Left forelimb (tissue), 1 donor: ENCODE results near the gene GALNS.
"Not testable (repeated sequence)": the region's sequence is repeated elsewhere in the genome, so short reads cannot be mapped to it uniquely, and the experiment has no call there.

Source experiments
- DNase-seq: peaks from one replicate; pipeline ENCODE4 v3.0.0-alpha.2; 2018; ENCODE audit warnings: low spot score

The GALNS gene

DNA sequence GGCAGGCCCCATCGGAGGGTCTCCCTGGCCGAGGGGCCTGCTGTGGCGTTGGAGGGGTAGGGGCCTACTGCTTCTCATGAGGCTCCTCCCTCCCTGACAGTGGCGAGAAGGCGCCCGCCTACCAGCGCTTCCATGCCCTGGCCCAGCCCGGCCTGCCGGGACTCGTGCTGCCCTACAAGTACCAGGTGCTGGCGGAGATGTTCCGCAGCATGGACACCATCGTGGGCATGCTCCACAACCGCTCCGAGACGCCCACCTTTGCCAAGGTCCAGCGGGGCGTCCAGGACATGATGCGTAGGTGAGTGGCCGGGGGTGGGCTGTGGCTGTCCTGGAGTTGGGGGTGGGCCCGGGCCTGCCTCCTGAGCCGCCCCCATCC is 51.4 kb downstream of the GALNS start:
- DNase-seq, result no peak

DNA sequence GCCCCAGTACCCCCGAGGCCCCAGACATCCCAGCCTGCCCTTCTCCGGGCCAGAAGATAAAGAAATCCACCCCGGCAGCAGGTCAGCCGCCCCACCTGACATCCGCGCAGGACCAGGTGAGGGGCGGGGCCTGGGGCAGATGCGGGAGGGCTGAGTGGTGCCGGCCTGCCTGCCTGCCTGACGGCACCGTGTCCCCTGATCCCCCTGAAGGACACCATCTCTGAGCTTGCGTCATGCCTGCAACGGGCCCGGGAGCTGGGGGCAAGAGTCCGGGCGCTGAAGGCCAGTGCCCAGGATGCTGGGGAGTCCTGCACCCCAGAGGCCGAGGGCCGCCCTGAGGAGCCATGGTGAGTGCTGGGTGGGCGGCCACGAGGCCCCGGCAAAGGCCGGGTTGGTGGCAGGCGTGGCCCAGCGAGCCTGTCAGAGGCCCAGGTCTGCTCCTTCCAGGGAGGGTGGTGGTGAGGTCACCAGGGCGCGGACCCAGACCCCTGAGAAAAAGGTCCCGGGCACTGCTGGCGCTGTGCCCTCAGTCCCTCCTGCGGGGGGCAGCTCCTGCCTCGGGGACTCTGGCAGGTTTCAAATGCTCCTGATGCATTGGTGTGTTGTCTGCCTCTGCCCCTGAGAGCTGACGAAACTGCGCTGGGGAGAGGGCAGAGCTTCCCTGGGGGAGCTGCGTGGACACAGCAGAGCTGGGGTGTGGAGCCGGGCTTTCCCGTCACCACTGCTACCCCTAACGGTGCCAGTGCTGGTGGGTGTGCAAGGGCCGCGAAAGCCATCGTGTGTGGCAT is 52.0 kb downstream of the GALNS start:
- DNase-seq, result no peak

DNA sequence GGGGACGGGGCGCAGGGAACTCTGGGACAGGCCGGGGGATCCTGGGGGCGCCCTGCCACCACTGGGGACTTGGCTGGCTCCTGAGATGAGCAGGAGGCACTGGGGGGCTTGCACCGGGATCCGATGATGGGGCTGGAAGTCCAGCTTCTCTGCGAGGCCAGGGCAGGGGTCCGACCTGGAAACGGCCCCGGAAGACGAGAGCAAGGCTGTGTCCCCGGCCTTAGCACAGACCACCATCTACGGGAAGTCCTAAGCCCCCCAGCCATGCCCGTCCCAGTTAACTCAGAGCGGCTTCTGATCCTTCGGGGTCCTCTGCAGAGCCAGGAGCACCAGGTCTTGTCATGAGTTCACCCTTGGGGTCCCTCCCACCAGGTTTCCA is 52.6 kb downstream of the GALNS start:
- no peak for DNase-seq

DNA sequence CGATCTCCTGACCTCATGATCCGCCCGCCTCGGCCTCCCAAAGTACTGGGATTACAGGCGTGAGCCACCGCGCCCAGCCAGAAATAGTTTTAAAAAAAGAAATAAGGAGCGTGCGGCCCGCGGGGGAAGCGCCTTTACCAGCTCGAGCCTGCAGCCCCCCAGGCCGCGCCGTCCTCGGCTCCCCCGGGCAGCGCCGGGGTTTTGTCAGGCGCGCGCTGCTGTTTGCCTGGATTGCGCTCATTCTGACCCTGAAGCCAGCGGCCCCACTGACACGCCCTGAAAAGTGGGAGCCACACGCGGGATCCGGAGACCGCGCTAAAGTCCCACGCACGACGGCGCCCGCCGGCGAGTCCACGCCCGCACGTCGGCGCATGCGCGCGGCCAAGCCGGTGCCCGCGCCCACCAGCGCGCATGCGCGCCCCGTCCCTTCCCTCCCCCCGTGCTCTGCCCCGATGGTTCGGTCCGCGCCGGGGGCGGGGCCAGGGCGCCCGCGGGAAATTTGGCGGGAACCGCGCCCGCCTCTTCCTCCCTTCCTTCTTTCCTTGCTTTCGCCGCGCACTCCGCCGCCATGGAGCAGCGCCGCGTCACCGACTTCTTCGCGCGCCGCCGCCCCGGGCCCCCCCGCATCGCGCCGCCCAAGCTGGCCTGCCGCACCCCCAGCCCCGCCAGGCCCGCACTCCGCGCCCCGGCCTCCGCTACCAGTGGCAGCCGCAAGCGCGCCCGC is 53.3 kb downstream of the GALNS start, which contains the start of gene CDT1:
Gene CDT1, plus strand, starts transcription at position 526 of the 724 bp plus-strand sequence. Its CDS starts 43 bp downstream, at position 569.
- DNase-seq, result peak; percentile 93

DNA sequence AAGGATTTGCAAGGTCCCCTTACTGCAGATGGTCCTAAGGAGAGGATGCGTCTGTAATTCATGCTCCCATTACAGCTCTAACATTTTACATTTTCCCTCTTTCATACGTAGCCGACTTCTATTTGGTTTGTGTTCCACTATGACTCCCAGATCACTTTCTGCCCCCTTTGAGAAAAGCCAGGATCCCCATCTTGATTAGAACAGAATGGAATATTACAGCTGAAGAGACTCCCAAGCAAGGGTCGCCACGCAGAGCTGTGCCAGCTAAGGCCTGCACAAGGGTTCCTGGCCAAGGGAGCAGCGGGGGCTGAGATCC is 56.5 kb downstream of the GALNS start:
- no peak for DNase-seq

DNA sequence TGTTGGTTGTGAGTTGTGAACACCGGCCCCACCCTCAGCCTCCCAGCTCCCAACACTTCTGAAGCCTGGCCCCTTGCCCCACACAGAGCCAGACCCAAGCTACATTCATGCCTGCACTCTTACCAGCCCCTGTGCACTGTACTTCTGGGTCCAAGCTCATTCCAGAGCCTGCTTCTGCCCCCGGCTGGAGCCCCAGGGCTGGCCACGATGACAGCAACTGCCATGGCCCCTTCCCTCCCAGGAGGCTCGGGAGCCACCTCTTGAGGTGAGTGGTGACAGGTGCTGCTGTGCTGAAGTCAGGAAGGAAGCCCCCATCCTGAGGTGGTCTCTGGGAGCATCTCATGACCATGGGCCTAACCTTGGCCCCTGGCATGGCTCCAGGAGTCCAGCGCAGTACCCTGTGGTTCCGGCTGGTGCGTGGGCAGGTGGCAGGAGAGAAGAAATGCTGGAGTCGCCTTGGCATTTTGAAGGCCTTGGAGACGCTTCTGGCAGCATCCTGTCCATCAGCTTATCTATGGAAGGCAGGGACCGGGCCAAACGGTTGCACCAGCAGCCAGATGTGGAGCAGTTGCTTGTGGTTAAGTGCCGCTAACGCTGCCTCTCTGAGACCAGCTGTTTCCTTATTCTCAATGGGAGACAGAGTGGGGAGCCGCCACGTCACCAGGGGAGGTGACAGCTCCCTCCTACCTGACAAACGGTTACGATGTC is 57.0 kb downstream of the GALNS start:
- no peak for DNase-seq

DNA sequence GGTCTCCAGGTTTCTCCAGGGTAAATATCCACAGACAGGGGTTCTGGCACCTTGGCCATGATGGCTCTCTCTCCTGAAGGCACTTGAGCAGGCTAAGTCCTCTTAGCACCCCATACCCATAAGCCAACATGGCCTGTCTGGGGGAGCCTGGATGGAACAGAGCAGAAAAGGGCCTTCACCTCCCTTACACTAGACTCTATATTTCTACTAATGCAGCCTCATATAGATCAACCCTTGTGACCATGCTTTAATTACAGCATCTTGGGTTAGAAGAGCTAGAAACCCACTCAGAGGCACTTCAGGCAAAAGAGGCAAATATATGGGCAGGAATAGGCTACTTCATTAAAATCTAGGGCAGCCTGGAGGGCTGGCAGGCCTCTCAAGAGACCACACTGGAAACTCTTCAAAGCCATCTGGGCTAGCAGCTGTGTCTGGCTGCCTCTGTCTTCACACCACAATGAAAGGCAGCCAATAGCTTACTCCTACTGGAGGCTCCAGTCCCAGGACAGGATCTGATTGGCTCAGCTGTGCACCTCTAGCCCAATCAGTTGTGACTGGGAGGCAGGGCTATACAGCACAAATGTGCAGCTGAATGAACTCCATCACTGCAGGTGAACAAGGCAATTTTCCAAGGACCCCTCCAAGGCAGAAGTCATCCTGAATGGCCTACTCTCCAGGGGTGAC is 57.8 kb downstream of the GALNS start:
- no peak for DNase-seq

DNA sequence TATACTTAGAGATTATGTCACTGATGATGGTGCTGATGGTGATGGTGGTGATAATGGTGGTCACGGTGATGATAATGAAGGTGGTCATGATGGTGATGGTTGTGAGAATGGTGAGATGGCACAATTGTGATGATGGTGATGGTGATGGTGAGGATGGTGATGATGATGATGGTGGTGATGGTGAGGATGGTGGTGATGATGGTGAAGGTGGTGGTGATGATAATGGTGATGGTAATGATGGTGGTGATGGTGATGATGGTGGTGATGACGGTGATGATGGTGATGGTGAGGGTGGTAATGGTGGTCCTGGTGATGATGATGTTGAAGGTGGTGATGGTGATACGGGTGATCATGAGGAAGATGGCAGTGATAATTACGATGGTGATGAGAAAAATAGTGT is 58.7 kb downstream of the GALNS start:
- DNase-seq, result no peak

DNA sequence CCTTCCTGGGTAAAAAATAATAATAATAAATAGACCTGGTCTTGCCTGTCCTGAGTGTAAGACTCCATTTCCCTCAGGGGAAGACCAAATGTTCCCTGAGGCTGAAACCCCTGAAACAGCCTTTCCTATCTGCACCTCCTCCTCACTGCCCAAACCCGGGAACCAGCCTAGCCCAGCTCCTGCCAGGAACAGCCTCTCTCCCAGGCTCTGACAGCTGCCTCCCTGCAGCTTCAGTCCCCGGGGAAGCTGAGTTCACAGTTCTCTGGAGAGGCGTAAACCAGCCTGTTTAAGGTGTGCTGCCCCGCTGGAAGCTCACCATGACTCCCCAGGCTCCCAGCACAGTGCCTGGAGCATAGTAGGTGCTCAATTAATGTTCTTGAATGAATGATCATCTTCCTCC is 60.5 kb downstream of the GALNS start:
- DNase-seq, result no peak

DNA sequence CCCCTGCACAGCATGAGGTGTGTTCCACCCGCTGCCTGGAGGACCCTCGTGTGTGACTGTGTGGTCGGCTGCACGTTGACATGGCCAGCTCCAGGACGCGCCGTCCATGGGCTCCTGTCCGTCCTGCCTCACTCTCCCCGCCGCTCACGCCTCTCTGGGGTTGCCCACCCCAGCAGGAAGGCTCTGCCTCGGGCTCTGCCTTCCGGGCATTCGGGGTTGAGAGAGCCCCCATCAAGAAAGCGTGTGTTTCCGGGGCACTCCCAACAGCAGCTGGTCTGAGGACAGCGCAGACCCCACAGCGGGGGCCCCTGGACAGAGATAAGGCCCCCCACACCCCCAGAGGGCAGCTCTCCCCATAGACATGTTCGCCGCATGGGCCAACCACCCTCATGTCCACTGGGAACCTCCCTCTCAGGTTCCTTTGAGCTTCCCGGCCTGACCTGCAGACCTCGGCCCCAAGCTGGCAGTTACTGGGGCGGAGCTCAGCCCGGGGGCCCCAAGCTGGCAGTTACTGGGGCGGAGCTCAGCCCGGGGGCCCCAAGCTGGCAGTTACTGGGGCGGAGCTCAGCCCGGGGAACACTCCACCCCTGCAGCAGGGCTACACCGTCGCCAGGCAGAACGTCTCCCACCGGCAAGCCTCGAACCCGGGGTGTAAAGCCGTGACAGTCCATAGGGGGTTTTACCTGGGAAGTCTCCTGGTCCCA is 63.3 kb downstream of the GALNS start:
- no peak for DNase-seq

DNA sequence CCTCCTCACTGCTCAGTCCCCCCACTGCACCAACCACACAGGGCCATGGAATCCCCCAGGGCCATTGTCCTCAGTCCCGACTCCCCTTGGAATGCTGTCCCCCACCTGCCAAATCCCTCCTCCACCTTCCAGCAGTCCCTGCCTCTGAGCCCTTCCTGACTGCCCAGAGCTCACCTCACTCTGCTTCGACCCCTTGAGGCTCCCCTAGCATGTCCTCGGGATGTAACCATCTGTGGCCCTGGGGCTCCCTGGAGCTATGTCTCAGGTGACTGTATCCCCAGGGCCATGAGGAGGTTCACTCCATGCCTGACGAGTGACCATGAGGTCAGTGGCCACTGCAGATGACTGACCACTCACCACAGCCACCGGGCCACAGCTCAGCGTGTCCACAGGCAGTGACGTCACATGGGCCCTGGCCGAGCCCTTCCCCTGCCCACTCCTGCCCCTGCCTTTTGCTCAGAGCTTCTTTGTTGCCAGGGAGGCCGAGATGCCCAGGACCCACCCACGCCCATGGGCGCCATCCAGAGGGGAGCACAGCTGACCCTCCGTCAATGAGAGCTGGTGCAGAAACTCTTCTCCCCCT is 64.0 kb downstream of the GALNS start:
- DNase-seq, result no peak

DNA sequence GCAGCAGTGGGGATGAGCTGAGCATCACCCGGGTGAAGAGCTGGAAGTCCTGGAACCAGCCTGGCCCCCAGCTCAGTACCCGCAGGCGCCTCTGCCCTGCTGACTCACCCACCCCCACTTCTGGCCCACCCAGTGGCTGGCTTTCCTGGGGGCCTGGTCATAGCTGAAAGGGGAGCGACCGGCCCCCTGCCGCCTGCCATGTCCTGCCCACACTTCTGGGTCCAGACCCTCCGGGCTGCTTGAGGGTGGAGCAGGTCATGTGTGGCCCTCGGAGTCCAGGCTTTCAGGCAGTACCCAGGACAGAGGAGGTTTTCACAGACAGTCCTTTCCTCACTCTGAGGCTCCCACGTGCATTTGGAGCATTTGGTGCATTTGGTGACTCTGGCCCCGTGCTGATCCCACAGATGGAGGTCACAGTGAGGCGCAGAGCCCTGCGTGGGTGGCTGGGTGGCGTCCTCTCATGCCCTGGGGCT is 64.6 kb downstream of the GALNS start:
- no peak for DNase-seq

DNA sequence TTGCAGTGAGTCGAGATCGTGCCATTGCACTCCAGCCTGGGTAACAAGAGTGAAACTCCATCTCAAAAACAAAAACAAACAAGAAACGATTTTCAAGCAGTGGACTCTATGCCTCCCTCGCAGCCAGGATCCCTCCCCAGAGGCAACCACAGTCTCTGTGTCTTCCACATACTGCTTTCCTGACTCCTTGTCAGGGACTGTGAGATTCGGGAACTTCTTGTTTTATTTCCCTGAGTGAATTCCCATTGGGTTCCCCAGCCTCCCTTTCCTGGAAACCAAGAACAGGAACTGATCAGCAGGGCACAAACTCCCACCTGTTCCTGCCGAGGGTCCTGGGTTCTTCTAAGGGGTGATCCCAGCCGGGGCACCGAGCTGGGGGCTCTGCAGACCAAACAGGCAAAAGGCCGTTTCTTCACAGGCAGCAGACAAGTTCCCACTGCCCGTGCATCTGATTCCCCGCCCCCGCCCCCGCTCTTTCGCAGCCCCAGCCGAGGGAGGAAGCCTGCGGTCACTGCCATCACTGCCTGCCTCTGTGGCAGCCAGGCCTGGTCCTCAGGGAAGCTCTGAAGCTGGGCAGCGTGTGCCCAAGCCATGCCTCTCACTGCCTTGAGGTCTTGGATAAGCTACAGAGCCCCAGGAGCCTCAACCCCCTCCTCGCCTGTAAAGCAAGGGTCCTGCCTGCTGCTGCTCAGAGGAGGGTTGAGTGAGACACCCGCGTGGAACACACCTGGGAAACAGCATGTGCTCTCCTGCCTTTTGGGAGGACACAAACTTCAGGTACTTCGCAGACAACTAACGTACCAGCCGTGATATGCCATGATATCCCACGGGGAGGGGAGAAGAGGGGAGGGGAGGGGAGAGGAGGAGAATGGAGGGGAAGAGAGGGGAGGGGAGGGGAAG is 66.2 kb downstream of the GALNS start:
- no peak for DNase-seq

DNA sequence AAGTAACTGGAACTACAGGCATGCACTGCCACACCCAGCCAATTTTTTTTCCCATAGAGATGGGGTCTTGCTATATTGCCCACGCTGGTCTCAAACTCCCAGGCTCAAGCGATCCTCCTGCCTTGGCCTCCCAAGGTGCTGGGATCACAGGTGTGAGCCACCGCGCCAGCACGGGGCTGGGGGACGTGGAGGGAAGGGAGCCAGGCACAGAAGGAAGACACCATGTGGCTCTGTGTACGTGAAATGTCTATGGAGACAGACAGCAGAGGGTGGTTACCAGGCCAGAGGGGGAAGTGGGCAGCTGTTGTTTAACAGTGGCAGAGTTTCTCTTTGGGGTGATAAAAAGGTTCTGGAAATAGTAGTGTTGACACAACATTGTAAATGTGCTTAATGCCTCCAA is 67.2 kb downstream of the GALNS start:
- no peak for DNase-seq

DNA sequence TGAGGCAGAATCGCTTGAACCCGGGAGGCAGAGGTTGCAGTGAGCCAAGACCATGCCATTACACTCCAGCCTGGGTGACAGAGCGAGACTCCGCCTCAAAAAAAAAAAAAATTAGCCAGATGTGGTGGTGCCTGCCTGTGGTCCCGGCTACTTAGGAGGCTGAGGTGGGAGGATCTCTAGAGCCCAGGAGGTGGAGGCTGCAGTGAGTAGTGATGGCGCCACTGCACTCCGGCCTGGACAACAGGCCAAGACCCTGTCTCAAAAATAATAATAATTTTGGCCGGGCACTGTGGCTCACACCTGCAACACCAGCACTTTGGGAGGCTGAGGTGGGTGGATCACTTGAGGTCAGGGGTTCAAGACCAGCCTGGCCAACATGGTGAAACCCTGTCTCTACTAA is 68.0 kb downstream of the GALNS start:
- DNase-seq, result not testable (repeated sequence)

DNA sequence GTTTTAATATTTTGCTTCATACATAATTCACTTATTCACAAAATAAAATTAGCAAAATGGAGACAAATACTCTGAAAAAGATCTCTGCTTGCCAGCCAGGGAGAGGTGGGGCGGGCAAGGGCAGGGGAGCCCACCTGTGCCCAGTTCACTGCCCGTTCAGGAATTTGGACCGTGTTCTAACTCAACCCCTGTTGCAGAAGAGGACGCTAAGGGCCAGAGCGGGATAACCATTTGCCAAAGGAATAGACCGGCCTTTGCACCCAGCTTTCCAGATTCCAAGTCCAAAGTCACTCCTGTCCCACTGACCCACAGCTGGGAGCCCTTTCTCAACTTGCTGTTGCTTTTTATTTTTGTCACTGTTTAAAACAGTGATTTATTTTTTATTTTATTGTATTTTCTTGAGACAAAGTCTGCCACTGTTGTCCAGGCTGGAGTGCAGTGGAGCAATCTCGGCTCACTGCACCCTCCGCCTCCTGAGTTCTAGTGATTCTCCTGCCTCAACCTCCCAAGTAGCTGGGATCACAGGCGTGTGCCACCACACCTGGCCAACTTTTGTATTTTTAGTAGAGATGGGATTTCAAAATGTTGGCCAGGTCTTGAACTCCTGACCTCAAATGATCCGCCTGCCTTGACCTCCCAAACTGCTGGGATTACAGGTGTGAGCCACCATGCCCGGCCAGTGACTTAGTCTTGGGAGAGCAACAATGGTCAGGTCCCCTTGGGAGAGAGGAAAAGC is 69.0 kb downstream of the GALNS start:
- DNase-seq, result no peak

DNA sequence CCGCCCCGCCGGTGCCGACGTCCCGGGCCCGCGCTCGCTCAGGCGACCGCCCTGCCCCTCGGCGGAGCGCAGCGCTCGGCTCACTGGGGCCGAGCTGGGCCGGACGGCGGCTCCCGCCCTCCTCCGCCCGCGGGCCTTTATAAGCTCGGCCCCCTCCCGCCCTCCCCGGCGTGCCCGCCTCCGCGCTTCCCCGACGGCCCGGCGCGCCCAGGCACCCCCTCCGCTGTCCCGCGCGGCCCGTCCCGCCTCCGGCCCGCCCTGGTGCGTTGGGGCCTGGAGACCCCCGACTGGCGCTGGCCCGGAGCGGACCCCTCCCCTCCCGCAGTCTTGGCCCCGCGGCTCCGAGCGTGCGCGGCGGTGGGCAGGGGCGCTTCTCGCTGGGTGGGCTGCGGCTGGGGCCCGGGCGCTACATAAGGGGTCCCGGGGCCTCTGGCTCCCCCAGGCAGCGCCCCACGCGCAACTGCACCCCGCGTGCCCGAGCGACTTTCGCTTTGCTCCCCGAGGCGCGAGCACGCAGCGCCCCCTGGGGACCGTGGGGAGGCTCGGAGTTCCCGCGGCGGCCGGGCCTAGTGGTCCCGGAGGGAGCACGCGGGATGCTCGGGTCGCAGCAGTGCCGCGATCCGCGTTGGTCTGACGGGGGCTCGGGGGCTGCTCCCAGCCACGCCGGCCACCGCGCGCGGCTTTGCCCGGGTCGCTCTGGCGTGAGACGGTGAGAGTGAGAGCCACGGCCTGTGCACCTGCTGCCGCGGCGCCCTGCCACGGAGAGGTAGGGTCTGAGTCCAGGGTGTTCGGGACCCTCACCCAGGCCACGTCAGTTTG is 71.4 kb downstream of the GALNS start, which contains the start of gene PIEZO1:
Gene PIEZO1, minus strand, starts transcription at position 115 of the 819 bp plus-strand sequence. CDS start 256 bp downstream, outside the sequence.
- DNase-seq, result no peak

DNA sequence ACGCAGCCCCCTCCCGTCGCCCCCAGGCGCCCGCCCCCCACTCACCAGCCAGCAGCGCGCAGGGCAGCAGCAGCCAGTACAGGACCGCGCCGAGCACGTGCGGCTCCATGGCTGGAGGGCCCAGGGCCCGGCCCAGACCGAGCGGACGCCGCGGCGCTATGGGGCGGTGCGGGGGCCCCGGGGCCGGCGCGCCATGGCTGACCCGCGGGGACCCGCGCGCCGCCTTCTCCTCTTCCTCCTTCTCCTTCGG is 72.0 kb downstream of the GALNS start:
- DNase-seq, result no peak
